HepG2 (cell line): ENCODE data around the gene ARL5A. TPM values are rescaled to one million over a fixed set of nuclear protein-coding genes. Genes with fewer than 3 reads are reported as not detected.

Experiments
- AFF4 ChIP-seq: sonication (generic); formaldehyde crosslinking; IDR thresholded peaks from 2 replicates; pipeline ENCODE4 v1.4.0; 2020; ENCODE audit warnings: missing genetic modification reagents
- ATF4 ChIP-seq, 2 experiments: fragments of 450-650 bp in 1 of 2; sonication (generic) in 1 of 2; formaldehyde crosslinking; IDR thresholded peaks; 2 replicates each; pipeline versions ENCODE4 v1.5.0 to v1.8.0; 2020 to 2022; ENCODE audit warnings: mild to moderate bottlenecking in 1 of 2, missing genetic modification reagents in 1 of 2
- CENPT ChIP-seq: sonication (generic); formaldehyde crosslinking; IDR thresholded peaks from 2 replicates; pipeline ENCODE4 v1.8.0; 2022; ENCODE audit warnings: low read depth, mild to moderate bottlenecking, moderate library complexity, missing genetic modification reagents
- FOXP1 ChIP-seq, 2 experiments: fragments of 450-650 bp in 1 of 2; IDR thresholded peaks; 2 replicates each; pipeline ENCODE4 v1.6.1; 2017 to 2018; ENCODE audit warnings: antibody characterized with exemption in 1 of 2
- GATA4 ChIP-seq: sonication (generic); IDR thresholded peaks from 2 replicates; pipeline ENCODE4 v1.6.1; 2016; ENCODE audit warnings: antibody characterized with exemption, low read depth, borderline replicate concordance
- HNF4G ChIP-seq, 2 experiments: sonication (generic) in 1 of 2; formaldehyde crosslinking in 1 of 2; IDR thresholded peaks; 2 replicates each; pipeline versions ENCODE4 v1.4.0 to v1.6.1; 2011 to 2020; ENCODE audit warnings: borderline replicate concordance in 2 of 2, low read depth in 2 of 2, mild to moderate bottlenecking in 2 of 2, low read length in 1 of 2, missing genetic modification reagents in 1 of 2, moderate library complexity in 1 of 2
- ISX ChIP-seq: sonication (generic); formaldehyde crosslinking; conservative IDR thresholded peaks from 2 replicates; pipeline ENCODE4 v1.5.0; 2020; ENCODE audit warnings: missing genetic modification reagents
- NR2F6 ChIP-seq, 2 experiments: IDR thresholded peaks; 2 replicates each; pipeline ENCODE4 v1.6.1; 2016; ENCODE audit warnings: antibody characterized with exemption in 1 of 2, mild to moderate bottlenecking in 1 of 2
- RARG ChIP-seq: sonication (generic); formaldehyde crosslinking; IDR thresholded peaks from 2 replicates; pipeline ENCODE4 v1.4.0; 2020; ENCODE audit warnings: low read depth, mild to moderate bottlenecking, missing genetic modification reagents
- RBM22 ChIP-seq: fragments of 200-400 bp; formaldehyde crosslinking; optimal IDR thresholded peaks from 2 replicates; pipeline ENCODE3; 2017; ENCODE audit warnings: mild to moderate bottlenecking, low read length, moderate library complexity
- TAF1 ChIP-seq: sonication (generic); formaldehyde crosslinking; IDR thresholded peaks from 2 replicates; pipeline ENCODE4 v1.4.0; 2020; ENCODE audit warnings: missing genetic modification reagents
- ZBTB8A ChIP-seq: sonication (generic); formaldehyde crosslinking; IDR thresholded peaks from 2 replicates; pipeline ENCODE4 v1.4.0; 2020; ENCODE audit warnings: mild to moderate bottlenecking, low read depth, missing genetic modification reagents, borderline replicate concordance
- ZNF17 ChIP-seq: sonication (generic); formaldehyde crosslinking; IDR thresholded peaks from 2 replicates; pipeline ENCODE4 v1.5.0; 2020; ENCODE audit warnings: mild to moderate bottlenecking, missing genetic modification reagents
- ZNF350 ChIP-seq: sonication (generic); formaldehyde crosslinking; IDR thresholded peaks from 2 replicates; pipeline ENCODE4 v1.4.0; 2020; ENCODE audit warnings: mild to moderate bottlenecking, low read depth, missing genetic modification reagents, borderline replicate concordance
- ZNF780A ChIP-seq: sonication (generic); formaldehyde crosslinking; IDR thresholded peaks from 2 replicates; pipeline ENCODE4 v1.8.0; 2022; ENCODE audit warnings: mild to moderate bottlenecking, missing genetic modification reagents, moderate library complexity
- ZNF781 ChIP-seq: sonication (generic); formaldehyde crosslinking; IDR thresholded peaks from 2 replicates; pipeline ENCODE4 v1.5.1; 2020; ENCODE audit warnings: borderline replicate concordance, mild to moderate bottlenecking, missing genetic modification reagents; ENCODE audit errors: not compliant biosample characterization
- ZUFSP ChIP-seq: sonication (generic); formaldehyde crosslinking; IDR thresholded peaks from 2 replicates; pipeline ENCODE4 v1.9.0; 2021; ENCODE audit warnings: missing genetic modification reagents, mild to moderate bottlenecking, borderline replicate concordance
- polyA plus RNA-seq, 8 experiments: library from polyadenylated mRNA; depleted of rRNA in 3 of 8; stranded (reverse) in 7 of 8; unstranded in 1 of 8; fragments of >200 nt; fragmentation: Illumina TruSeq in 4 of 8; extraction: Trizol in 4 of 8; gene quantifications; 2 replicates each; pipeline versions ENCODE4 v1.2.1 to v1.2.3, GENCODE V29; 2011 to 2016; ENCODE audit warnings: low read depth in 4 of 8, missing spikeins in 1 of 8, mixed read lengths in 1 of 8; ENCODE audit not compliant: insufficient read depth in 1 of 8
- total RNA-seq, 5 experiments: library from RNA; depleted of rRNA; stranded (reverse); fragments of >200 nt; fragmentation: Illumina TruSeq; extraction: Trizol; gene quantifications; 2 replicates each; pipeline ENCODE4 v1.2.3, GENCODE V29; 2016; ENCODE audit warnings: low read depth in 1 of 5
- TF ChIP-seq, protein P1 (sequence below): sonication (generic); formaldehyde crosslinking; IDR thresholded peaks from 2 replicates; pipeline ENCODE4 v1.4.0; 2020; ENCODE audit warnings: missing genetic modification reagents

The ARL5A gene
- total and polyA plus RNA-seq, 2 of the 13 experiments (the other 11 are each of a cell fraction or from before 2014, with no cell fraction given): 47.5 to 149 TPM

DNA sequence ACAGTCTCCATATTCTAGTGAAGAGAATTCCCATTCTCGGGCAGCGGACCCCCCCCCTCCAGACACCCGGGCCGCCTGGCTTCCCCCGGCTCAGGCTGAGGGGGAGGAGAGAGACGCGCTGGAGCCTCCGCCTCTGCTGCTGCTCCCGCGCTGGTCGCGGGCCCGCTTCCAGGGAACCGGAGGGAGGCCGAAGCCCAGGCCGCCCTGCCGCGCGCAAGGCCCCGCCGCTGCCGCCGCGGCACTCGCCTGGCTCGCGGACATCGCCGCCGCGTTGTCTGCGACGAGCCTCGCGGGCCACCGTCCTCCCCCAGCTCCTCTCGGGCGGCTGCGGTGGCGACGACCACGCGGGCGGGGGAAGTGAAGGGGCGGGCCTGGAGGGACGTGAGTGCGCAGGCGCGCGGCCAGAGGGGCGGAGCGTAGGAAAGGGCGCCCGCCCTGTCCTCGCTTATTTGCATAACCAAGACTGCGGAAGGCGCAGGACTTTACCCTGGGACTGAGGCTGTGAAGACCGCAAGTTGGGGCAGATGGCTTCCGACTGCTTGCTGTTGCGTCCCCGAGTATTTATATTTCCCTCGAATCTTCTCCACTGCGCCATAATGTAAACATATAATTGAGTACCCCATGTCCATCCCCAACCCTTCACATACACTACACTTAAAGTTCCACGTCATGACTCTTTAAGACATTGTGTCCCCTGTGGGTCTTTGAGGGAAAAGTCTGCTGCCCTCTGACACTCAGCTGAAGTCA lies at the start of gene ARL5A (continued):
- TF ChIP-seq AFF4 (no peak), ZBTB8A (CRISPR knock-in tag) (0 out of 2 replicates have a peak, but pooled peaks have one; percentile 8), ZNF350 (CRISPR knock-in tag) (no peak), TAF1 (CRISPR knock-in tag) (peak; percentile 89), ZNF781 (CRISPR knock-in tag) (no peak), ATF4 (CRISPR knock-in tag; IDR thresholded peaks at IDR 0.05) (peak in 1 of 2 experiments; percentile 48; a peak in 1 of 4 replicates), ZNF17 (CRISPR knock-in tag) (no peak), ZUFSP (CRISPR knock-in tag) (no peak), ZNF780A (CRISPR knock-in tag) (no peak), GATA4 (peak; percentile 71), FOXP1 (IDR thresholded peaks at IDR 0.05) (no peak), FOXP1 (CRISPR knock-in tag; IDR thresholded peaks at IDR 0.05) (peak; percentile 20; the same call in 1 of the 2 replicates), RARG (CRISPR knock-in tag) (0 out of 2 replicates have a peak, but pooled peaks have one; percentile 71), CENPT (no peak), ISX (CRISPR knock-in tag) (no peak), RBM22 (no peak), HNF4G (IDR thresholded peaks at IDR 0.05; ENCODE audit: borderline replicate concordance, low read depth, low read length) (peak; percentile 83), HNF4G (CRISPR knock-in tag; IDR thresholded peaks at IDR 0.05; ENCODE audit: borderline replicate concordance, low read depth) (peak; percentile 90; the same call in 1 of the 2 replicates), NR2F6 (IDR thresholded peaks at IDR 0.05) (no peak), NR2F6 (CRISPR knock-in tag; IDR thresholded peaks at IDR 0.05) (peak; percentile 29; the same call in 1 of the 2 replicates)
- TF ChIP-seq, protein P1, sequence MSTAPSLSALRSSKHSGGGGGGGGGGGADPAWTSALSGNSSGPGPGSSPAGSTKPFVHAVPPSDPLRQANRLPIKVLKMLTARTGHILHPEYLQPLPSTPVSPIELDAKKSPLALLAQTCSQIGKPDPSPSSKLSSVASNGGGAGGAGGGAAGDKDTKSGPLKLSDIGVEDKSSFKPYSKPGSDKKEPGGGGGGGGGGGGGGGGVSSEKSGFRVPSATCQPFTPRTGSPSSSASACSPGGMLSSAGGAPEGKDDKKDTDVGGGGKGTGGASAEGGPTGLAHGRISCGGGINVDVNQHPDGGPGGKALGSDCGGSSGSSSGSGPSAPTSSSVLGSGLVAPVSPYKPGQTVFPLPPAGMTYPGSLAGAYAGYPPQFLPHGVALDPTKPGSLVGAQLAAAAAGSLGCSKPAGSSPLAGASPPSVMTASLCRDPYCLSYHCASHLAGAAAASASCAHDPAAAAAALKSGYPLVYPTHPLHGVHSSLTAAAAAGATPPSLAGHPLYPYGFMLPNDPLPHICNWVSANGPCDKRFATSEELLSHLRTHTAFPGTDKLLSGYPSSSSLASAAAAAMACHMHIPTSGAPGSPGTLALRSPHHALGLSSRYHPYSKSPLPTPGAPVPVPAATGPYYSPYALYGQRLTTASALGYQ (CRISPR knock-in tag): no peak
